PC-3 (cell line): Measurements from ENCODE around the gene IFI27L2.

Source experiments
- CTCF ChIP-seq: fragments of 300-600 bp; sonication (generic); conservative IDR thresholded peaks from 2 replicates; pipeline ENCODE4 v1.5.1; 2017; ENCODE audit warnings: antibody characterized with exemption, low read depth, mild to moderate bottlenecking, low read length
- EZH2 ChIP-seq: fragments of 300-600 bp; sonication (generic); IDR thresholded peaks from one replicate; pipeline ENCODE4 v1.6.1; 2017; ENCODE audit warnings: antibody characterized with exemption, mild to moderate bottlenecking, low read length; ENCODE audit not compliant: unreplicated experiment

- TF ChIP-seq CTCF (no peak), EZH2 (no peak)
These were observed 43.1 kb upstream of the IFI27L2 start for GRCh38 chr14:94172545-94172944.
